Transverse colon (tissue), 4 donors: ENCODE measurements around the gene CACNA1C.

ENCODE experiments used
- POLR2AphosphoS5 ChIP-seq, 3 donors: sonication (generic); formaldehyde crosslinking; IDR thresholded peaks; one replicate each; pipeline ENCODE4 v1.6.1; 2016; ENCODE audit warnings: antibody characterized with exemption in 3 of 3
- TF ChIP-seq, protein P1 (sequence below), 5 experiments: fragments of 200-600 bp in 3 of 5; fragments of 450-650 bp in 2 of 5; sonication (generic) in 3 of 5; IDR thresholded peaks; 1 replicate in 2 of 5; 2 replicates in 3 of 5; pipeline ENCODE4 v1.5.1; 2016 to 2017; ENCODE audit warnings: antibody characterized with exemption in 5 of 5, inconsistent platforms in 3 of 5, mild to moderate bottlenecking in 2 of 5, moderate library complexity in 1 of 5

GRCh38 chr12:2227360-2227759, 174.6 kb downstream of the CACNA1C start:
- TF ChIP-seq, protein P1, sequence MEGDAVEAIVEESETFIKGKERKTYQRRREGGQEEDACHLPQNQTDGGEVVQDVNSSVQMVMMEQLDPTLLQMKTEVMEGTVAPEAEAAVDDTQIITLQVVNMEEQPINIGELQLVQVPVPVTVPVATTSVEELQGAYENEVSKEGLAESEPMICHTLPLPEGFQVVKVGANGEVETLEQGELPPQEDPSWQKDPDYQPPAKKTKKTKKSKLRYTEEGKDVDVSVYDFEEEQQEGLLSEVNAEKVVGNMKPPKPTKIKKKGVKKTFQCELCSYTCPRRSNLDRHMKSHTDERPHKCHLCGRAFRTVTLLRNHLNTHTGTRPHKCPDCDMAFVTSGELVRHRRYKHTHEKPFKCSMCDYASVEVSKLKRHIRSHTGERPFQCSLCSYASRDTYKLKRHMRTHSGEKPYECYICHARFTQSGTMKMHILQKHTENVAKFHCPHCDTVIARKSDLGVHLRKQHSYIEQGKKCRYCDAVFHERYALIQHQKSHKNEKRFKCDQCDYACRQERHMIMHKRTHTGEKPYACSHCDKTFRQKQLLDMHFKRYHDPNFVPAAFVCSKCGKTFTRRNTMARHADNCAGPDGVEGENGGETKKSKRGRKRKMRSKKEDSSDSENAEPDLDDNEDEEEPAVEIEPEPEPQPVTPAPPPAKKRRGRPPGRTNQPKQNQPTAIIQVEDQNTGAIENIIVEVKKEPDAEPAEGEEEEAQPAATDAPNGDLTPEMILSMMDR (IDR thresholded peaks at IDR 0.05), result no peak
- TF ChIP-seq POLR2AphosphoS5 (IDR thresholded peaks at IDR 0.05), result no peak
